ENCODE data around the gene IGSF9.

IGSF9 gene

GRCh38 chr1:159943278-159943640 is 2.2 kb downstream of the IGSF9 start:
- H3K9me3 Mint-ChIP-seq, result no peaks in the 10 kb centered on the region
- peaks cover 31% of the 10 kb centered on the region for H3K4me1 Mint-ChIP-seq
- H3K27ac Mint-ChIP-seq, result no peak overlapping the region
- peaks cover 5% of the 10 kb centered on the region for H3K36me3 Mint-ChIP-seq (ENCODE audit: low read depth)
- peak overlapping the region; percentile 18 to 65 (median 27) for H3K4me3 Mint-ChIP-seq
- peaks cover 10% of the 10 kb centered on the region for H3K27me3 Mint-ChIP-seq (ENCODE audit: low read depth)
- no peak for TF ChIP-seq CTCF (IDR thresholded peaks at IDR 0.05; ENCODE audit: unreplicated experiment in 3 of 3)

GRCh38 chr1:159942632-159943277 is 2.7 kb downstream of the IGSF9 start:
- H3K4me1 Mint-ChIP-seq, result peaks cover 36% of the 10 kb centered on the region
- H3K9me3 Mint-ChIP-seq, result no peaks in the 10 kb centered on the region
- peak overlapping the region in 2 of 3 experiments; percentile 18 to 39 for H3K27ac Mint-ChIP-seq
- no peak for TF ChIP-seq CTCF (IDR thresholded peaks at IDR 0.05; ENCODE audit: unreplicated experiment in 3 of 3)
- H3K36me3 Mint-ChIP-seq (ENCODE audit: low read depth), result peaks cover 5% of the 10 kb centered on the region
- H3K27me3 Mint-ChIP-seq (ENCODE audit: low read depth), result peaks cover 10% of the 10 kb centered on the region
- H3K4me3 Mint-ChIP-seq, result peak overlapping the region; percentile 41 to 64 (median 62)

GRCh38 chr1:159941591-159942560 is 3.5 kb downstream of the IGSF9 start:
- Mint-ChIP-seq H3K9me3 (no peaks in the 10 kb centered on the region), H3K27me3 (ENCODE audit: low read depth) (peaks cover 10% of the 10 kb centered on the region), H3K27ac (no peak overlapping the region), H3K4me3 (peak overlapping the region; percentile 41 to 64 (median 62)), H3K4me1 (peaks cover 43% of the 10 kb centered on the region), H3K36me3 (ENCODE audit: low read depth) (peaks cover 5% of the 10 kb centered on the region)
- no peak for TF ChIP-seq CTCF (IDR thresholded peaks at IDR 0.05; ENCODE audit: unreplicated experiment in 3 of 3)

- Mint-ChIP-seq H3K36me3 (ENCODE audit: low read depth) (peaks cover 5% of the 10 kb centered on the region), H3K27me3 (ENCODE audit: low read depth) (peaks cover 10% of the 10 kb centered on the region)
Observed at GRCh38 chr1:159941141-159941540, 4.3 kb downstream of the IGSF9 start.

GRCh38 chr1:159940006-159940620 is 5.3 kb downstream of the IGSF9 start:
- Mint-ChIP-seq H3K9me3 (no peaks in the 10 kb centered on the region), H3K4me3 (no peak overlapping the region), H3K27ac (peak overlapping the region in 1 of 3 experiments; percentile 21), H3K27me3 (ENCODE audit: low read depth) (peaks cover 14% of the 10 kb centered on the region), H3K4me1 (peaks cover 39% of the 10 kb centered on the region), H3K36me3 (ENCODE audit: low read depth) (peaks cover 16% of the 10 kb centered on the region)
- TF ChIP-seq CTCF (IDR thresholded peaks at IDR 0.05; ENCODE audit: unreplicated experiment in 3 of 3), result no peak

More at GRCh38 chr1:159941141-159941540, 4.3 kb downstream of the IGSF9 start:
- no peak overlapping the region for H3K4me3 Mint-ChIP-seq
- no peak for TF ChIP-seq CTCF (IDR thresholded peaks at IDR 0.05; ENCODE audit: unreplicated experiment in 3 of 3)
- no peak overlapping the region for H3K27ac Mint-ChIP-seq
- H3K4me1 Mint-ChIP-seq, result peaks cover 43% of the 10 kb centered on the region
- H3K9me3 Mint-ChIP-seq, result no peaks in the 10 kb centered on the region

Measured in nephron (organoid).